ENCODE results near the gene SLC25A23. TPM values are rescaled to one million over a fixed set of nuclear protein-coding genes. Genes with fewer than 3 reads are reported as not detected.
A peak's percentile ranks its signal among the peaks of the same experiment; 100 is the strongest.

Gene SLC25A23
- total RNA-seq, 1 donor from 2014 or later = 21.0 TPM

DNA sequence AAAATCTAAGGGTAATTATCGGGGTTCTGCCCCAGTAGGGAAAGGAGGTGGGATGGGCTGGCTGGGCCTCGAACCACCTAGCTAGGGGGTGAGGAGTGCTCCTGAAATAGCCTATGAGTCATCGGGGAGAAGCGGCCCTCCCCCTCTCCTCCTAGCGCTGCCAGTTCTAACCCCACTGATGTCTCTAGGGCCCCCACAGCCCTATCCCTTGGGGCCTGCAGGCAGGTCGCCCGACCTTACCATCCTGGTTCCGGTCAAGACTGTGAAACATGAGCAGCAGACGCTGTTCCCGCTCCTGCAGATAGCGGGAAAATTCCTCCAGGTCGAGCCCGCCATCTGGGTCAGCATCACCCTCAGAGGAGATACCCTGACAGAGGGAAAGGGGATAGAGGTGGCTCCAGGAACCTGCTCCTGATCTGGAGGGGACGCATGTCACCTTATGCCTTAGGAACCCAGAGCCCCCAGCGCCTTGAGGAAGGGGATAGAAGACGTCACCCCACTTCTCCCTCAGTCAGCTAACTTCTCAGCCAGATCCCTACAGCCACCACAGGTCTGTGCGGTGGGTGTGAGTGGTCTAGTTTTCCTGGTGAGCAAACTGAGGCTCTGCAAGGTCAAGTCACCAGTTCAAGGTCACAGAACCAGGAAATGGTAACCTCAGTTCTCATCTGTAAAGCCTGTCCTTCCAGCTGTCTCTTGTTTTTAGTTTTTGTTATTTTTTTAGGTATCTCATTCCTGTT, 1.5 kb downstream of the SLC25A23 start:
- Mint-ChIP-seq H3K36me3 (ENCODE audit: low read depth) (peaks cover 40% of the 10 kb centered on the region), H3K27me3 (no peaks in the 10 kb centered on the region), H3K9me3 (peaks cover 11% of the 10 kb centered on the region), H3K4me1 (peaks cover 13% of the 10 kb centered on the region), H3K4me3 (peak overlapping the region; percentile 93), H3K27ac (peak overlapping the region; percentile 84)
- DNase-seq = no peak
- intact Hi-C loops (cut with micrococcal nuclease) = no loop called here

DNA sequence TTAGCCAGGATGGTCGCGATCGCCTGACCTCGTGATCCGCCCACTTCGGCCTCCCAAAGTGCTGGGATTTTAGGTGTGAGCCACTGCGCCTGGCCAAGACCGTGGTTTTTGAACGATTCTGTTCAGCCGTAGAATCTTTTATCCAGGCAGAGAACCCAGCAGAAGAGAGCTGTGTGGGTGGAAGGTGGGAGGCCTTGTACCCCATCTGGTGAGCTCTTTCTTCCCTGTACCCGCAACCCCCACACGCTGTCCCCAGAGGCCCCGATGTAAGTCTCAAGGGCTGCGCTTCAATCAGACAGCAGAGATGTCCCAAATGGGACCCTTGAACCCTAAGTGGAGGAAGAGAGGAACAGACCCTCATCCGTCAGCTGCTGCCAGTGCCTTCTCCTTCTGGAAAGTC, 3.7 kb downstream of the SLC25A23 start:
- no peaks in the 10 kb centered on the region for H3K27me3 Mint-ChIP-seq
- H3K4me3 Mint-ChIP-seq = no peak overlapping the region
- DNase-seq = no peak
- peaks cover 13% of the 10 kb centered on the region for H3K4me1 Mint-ChIP-seq
- intact Hi-C loops (cut with micrococcal nuclease) = no loop called here
- H3K27ac Mint-ChIP-seq = no peak overlapping the region
- H3K36me3 Mint-ChIP-seq (ENCODE audit: low read depth) = peaks cover 52% of the 10 kb centered on the region
- H3K9me3 Mint-ChIP-seq = peaks cover 11% of the 10 kb centered on the region

DNA sequence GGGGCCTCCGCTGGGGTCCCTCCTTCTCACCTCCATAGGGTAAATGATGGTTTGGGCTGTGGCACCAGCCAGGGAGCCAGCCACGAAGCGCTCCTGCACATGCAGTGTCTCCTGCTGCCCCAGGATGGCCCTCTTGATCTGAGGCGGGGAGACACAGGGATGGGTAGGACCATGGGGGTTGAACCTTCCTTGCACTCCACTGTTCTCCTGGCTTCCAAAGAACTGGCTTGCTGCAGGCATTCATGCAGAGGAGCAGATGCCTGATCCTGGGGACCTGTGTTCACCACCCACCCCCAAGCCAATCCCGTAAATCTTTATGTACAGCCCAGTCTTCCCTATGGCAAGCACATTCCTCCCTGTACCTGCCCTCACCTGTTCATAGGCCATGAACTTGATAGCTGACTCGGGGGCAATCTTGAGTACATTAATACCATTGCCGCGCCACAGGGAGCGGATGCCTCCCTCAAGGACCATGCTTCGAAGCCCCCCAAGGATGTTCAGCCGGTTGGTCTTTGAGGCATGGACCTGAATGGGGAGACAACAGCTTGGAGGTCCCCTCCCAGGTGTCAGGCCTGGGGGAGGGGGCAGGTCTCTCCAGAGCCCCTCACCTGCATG, 5.5 kb downstream of the SLC25A23 start:
- peaks cover 13% of the 10 kb centered on the region for H3K4me1 Mint-ChIP-seq
- H3K27me3 Mint-ChIP-seq = no peaks in the 10 kb centered on the region
- peaks cover 11% of the 10 kb centered on the region for H3K9me3 Mint-ChIP-seq
- DNase-seq = no peak
- intact Hi-C loops (cut with micrococcal nuclease) = no loop called here
- peaks cover 55% of the 10 kb centered on the region for H3K36me3 Mint-ChIP-seq (ENCODE audit: low read depth)
- H3K4me3 Mint-ChIP-seq = no peak overlapping the region
- H3K27ac Mint-ChIP-seq = no peak overlapping the region

DNA sequence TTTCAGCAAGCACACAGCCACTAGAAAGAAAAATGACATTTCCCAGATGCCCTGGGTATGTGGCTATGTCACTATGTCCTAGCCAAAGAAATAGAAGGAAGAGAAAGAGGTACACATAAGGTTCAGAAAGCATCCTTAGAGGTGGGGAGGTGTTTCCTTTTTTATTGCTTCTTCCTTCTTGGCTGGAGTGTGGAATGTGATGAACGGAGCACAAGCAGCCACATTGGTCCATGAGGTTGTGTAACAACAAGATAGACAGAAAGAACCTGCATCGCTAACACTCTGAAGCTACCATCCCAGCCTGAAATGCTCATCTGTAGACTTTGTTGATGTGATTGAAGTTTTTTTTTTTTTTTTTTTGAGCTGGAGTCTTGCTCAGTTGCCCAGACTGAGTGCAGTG, 6.7 kb downstream of the SLC25A23 start:
- peaks cover 2% of the 10 kb centered on the region for H3K4me1 Mint-ChIP-seq
- H3K9me3 Mint-ChIP-seq = peaks cover 11% of the 10 kb centered on the region
- intact Hi-C loops (cut with micrococcal nuclease) = no loop called here
- peaks cover 55% of the 10 kb centered on the region for H3K36me3 Mint-ChIP-seq (ENCODE audit: low read depth)
- no peak overlapping the region for H3K27ac Mint-ChIP-seq
- H3K27me3 Mint-ChIP-seq = no peaks in the 10 kb centered on the region
- H3K4me3 Mint-ChIP-seq = no peak overlapping the region
- DNase-seq = no peak

DNA sequence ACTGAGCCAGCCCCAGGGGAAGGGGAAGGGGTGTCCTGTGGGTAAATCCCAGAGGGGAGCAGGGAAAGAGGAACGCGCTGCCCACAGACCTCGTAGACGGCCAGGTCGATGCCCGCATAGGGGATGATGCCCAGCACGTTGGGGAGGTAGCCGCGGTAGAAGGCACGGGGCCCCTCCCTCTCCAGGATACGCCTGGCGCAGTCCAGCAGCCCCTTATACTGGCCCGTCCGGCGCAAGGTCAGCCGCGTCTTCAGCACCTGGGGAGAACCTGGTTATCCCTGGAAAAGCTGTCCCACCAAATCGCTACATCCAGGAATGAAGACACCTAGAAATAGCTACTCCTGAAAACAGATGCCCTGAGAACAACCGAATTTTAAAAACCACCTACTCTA, 7.4 kb downstream of the SLC25A23 start:
- H3K9me3 Mint-ChIP-seq = peaks cover 11% of the 10 kb centered on the region
- DNase-seq = no peak
- H3K4me1 Mint-ChIP-seq = peaks cover 2% of the 10 kb centered on the region
- H3K36me3 Mint-ChIP-seq (ENCODE audit: low read depth) = peaks cover 50% of the 10 kb centered on the region
- H3K4me3 Mint-ChIP-seq = no peak overlapping the region
- no peak overlapping the region for H3K27ac Mint-ChIP-seq
- intact Hi-C loops (cut with micrococcal nuclease) = no loop called here
- H3K27me3 Mint-ChIP-seq = no peaks in the 10 kb centered on the region

DNA sequence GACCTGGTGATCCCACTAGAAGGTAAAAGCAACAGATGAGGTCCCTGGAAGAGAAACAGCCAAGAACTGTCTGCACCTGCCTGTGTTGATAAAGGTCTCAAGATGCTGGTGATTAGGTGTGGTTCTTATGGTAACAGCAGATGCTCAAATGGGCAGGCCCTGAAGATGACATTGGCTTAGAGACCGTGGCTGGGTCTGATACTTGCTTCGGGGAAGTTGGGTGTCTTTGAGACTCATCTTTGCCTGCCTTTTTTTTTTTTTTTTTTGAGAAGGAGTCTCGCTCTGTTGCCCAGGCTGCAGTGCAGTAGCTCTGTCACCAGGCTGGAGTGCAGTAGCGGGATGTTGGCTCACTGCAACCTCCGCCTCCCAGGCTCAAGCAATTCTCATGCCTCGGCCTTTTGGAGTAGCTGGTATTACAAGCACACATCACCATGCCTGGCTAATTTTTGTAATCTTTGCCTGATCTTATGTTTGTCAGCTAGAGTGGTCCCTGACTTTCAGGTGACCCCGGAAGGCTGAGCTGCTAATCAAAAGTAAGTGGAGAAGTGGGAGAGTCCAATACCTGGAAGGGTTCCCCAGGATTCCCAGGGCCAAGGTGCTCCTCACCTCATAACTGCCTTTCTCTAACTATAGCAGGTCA, 7.9 kb downstream of the SLC25A23 start:
- Mint-ChIP-seq H3K4me3 (no peak overlapping the region), H3K27me3 (no peaks in the 10 kb centered on the region), H3K27ac (no peak overlapping the region), H3K9me3 (peaks cover 11% of the 10 kb centered on the region), H3K36me3 (ENCODE audit: low read depth) (peaks cover 48% of the 10 kb centered on the region), H3K4me1 (peaks cover 2% of the 10 kb centered on the region)
- intact Hi-C loops (cut with micrococcal nuclease) = no loop called here
- DNase-seq = no peak

DNA sequence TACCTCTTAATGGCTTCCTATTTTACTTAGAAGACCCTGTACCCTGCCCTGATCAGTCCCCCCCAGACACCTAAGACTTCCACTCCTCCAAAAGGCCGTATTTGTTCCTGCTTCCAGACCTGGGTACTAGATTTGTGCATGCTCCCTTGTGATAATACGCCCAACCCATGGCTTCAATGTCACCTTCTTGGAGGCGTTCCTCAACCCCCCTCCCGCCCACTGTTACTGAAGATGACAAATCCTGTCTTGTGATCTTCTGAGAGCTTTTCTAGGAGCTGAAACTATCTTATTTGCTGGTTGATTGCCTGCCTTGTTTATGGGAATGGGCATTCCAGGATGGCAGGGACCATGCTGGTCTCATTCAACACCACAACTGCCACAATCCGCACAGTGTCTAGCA, 9.4 kb downstream of the SLC25A23 start:
- H3K4me1 Mint-ChIP-seq = peaks cover 2% of the 10 kb centered on the region
- peaks cover 36% of the 10 kb centered on the region for H3K36me3 Mint-ChIP-seq (ENCODE audit: low read depth)
- no peak overlapping the region for H3K4me3 Mint-ChIP-seq
- intact Hi-C loops (cut with micrococcal nuclease) = no loop called here
- DNase-seq = no peak
- peaks cover 8% of the 10 kb centered on the region for H3K9me3 Mint-ChIP-seq
- H3K27ac Mint-ChIP-seq = no peak overlapping the region
- H3K27me3 Mint-ChIP-seq = no peaks in the 10 kb centered on the region

DNA sequence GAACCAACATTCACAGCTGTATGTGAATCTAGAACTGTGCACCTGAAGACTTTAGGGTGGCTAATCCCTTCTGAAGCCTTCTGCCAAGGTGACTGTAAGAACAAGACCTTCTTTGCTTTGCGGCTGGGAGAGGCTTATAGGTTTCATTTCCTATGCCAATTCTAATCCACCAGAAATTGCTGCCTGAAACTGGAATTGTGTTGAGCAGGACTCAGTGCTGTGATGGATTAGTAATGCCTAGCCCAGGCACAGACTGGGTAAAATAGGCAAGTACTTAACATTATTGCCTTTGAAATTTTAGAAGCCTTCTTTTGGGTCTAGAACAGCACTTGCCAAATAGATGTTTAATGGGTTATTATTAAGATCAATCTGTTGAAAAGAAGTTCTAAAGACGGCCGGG, 11.5 kb downstream of the SLC25A23 start:
- H3K9me3 Mint-ChIP-seq = no peaks in the 10 kb centered on the region
- no peak overlapping the region for H3K27ac Mint-ChIP-seq
- H3K4me3 Mint-ChIP-seq = no peak overlapping the region
- intact Hi-C loops (cut with micrococcal nuclease) = no loop called here
- no peak for DNase-seq
- H3K27me3 Mint-ChIP-seq = no peaks in the 10 kb centered on the region
- peaks cover 16% of the 10 kb centered on the region for H3K36me3 Mint-ChIP-seq (ENCODE audit: low read depth)
- peaks cover 2% of the 10 kb centered on the region for H3K4me1 Mint-ChIP-seq

DNA sequence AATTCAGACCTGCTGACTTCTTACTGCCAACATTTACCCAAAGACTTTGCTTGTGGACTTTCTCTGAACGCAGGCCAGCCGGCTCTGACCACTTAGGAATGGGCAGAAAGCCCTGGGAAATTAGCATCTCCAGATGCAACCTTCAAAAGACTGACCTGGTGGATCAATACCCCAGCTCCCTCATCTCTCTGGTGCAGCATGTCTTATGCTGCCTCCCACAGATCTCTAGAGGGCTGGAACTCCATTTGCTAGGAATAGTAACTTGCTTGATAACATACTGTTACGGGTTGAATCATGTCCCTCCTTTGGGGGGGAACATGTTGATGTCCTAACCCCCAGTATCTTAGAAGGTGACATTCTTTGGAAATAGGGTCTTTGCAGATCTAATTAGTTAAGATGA, 13.1 kb downstream of the SLC25A23 start:
- H3K27me3 Mint-ChIP-seq = no peaks in the 10 kb centered on the region
- H3K36me3 Mint-ChIP-seq (ENCODE audit: low read depth) = peaks cover 6% of the 10 kb centered on the region
- H3K9me3 Mint-ChIP-seq = no peaks in the 10 kb centered on the region
- no peak overlapping the region for H3K27ac Mint-ChIP-seq
- peaks cover 2% of the 10 kb centered on the region for H3K4me1 Mint-ChIP-seq
- intact Hi-C loops (cut with micrococcal nuclease) = no loop called here
- no peak for DNase-seq
- H3K4me3 Mint-ChIP-seq = no peak overlapping the region

DNA sequence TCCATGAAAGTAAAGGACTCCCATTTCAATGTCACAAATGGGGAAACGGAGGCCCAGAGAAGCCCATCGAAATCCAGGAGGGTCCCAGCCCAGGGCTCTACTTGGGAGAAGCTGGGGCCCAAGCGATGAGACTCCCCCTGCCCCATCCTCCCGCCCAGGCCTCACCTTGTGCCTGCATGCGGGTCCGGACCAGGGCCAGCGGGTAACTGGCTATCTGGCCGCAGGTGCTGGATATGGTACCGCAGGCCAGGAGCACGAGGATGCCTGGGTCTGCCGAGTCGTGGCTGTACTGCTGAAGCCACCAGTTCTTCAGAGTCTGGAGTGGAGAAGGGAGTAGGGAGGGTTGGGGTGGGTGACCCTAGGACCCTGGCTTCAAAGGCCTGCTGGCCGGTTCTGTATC, 15.6 kb downstream of the SLC25A23 start:
- no peak overlapping the region for H3K27ac Mint-ChIP-seq
- H3K27me3 Mint-ChIP-seq = no peaks in the 10 kb centered on the region
- DNase-seq = no peak
- H3K9me3 Mint-ChIP-seq = no peaks in the 10 kb centered on the region
- H3K4me3 Mint-ChIP-seq = no peak overlapping the region
- no peaks in the 10 kb centered on the region for H3K4me1 Mint-ChIP-seq
- peaks cover 3% of the 10 kb centered on the region for H3K36me3 Mint-ChIP-seq (ENCODE audit: low read depth)
- intact Hi-C loops (cut with micrococcal nuclease) = no loop called here

DNA sequence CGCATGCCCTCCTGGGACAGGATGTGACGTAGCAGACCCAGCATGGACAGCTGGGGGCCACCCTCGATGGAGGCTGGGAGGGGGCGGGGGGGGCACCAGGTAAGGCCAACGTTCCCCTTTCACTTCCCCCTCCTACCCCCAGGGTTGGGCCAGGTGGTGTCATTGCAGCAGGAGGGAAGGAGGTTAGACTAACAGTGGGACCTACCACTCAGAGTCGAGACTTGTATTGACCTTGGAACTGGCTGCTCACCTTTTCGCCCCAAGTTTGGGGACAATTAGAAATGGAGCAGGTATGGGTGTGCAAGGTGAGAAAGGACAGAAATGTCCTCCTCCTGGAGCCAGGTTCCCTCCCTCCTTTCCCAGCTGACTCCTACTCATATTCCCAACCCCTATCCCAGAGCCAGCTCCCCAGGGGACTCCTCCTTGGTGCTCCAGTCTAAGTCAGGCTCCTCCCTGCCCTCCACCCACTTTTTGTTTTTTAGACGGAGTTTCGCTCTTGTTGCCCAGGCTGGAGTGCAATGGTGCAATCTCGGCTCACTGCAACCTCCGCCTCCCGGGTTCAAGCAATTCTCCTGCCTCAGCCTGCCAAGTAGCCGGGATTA, 17.4 kb downstream of the SLC25A23 start:
- Mint-ChIP-seq H3K4me1 (no peaks in the 10 kb centered on the region), H3K27me3 (no peaks in the 10 kb centered on the region), H3K4me3 (no peak overlapping the region), H3K36me3 (ENCODE audit: low read depth) (peaks cover 3% of the 10 kb centered on the region), H3K27ac (no peak overlapping the region), H3K9me3 (no peaks in the 10 kb centered on the region)
- intact Hi-C loops (cut with micrococcal nuclease) = no loop called here
- DNase-seq = no peak

DNA sequence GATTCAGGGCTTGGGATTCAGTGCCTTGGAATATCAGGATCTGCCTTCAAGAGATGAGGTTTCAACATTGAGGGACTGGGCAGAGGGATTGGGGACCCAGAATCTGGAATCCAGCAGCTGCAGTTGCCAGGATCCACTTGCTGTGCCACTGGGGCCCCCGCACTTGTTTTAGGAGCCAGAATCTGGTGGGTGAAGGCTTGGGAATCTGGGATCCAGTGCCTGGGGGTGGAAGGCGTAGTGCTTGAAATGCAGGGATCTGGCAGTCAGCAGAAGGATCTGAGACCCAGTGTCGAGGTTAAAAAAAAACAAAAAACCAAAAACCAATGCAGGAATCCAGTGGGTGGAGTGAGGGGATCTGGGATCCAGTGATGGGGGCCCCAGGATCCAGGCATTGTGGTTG, 18.7 kb downstream of the SLC25A23 start:
- Mint-ChIP-seq H3K27ac (no peak overlapping the region), H3K4me1 (peaks cover 2% of the 10 kb centered on the region), H3K9me3 (no peaks in the 10 kb centered on the region)

DNA sequence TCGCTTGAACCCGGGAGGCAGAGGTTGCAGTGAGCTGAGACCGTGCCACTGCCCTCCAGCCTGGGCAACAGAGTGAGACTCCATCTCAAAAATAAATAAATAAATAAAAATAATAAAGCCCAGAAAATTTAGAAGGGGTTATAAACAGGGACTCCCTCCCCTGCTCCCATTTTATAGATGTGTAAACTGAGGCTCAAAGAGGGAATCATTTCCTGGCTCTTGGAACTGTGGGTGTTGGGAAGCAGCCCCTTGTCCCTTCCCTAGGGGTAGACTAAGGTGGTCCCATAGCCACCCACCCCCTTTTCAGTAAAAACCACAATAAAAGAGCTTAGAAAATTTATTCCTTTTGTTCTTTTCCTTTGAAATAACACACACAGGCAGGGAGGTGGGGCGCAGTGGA, 19.8 kb downstream of the SLC25A23 start:
- Mint-ChIP-seq H3K36me3 (ENCODE audit: low read depth) (peaks cover 1% of the 10 kb centered on the region), H3K27ac (no peak overlapping the region), H3K4me3 (no peak overlapping the region), H3K9me3 (no peaks in the 10 kb centered on the region), H3K4me1 (peaks cover 2% of the 10 kb centered on the region), H3K27me3 (no peaks in the 10 kb centered on the region)
- intact Hi-C loops (cut with micrococcal nuclease) = no loop called here
- no peak for DNase-seq

More for the DNA sequence above, 18.7 kb downstream of the SLC25A23 start:
- intact Hi-C loops (cut with micrococcal nuclease) = no loop called here
- H3K36me3 Mint-ChIP-seq (ENCODE audit: low read depth) = peaks cover 1% of the 10 kb centered on the region
- DNase-seq = no peak
- no peak overlapping the region for H3K4me3 Mint-ChIP-seq
- H3K27me3 Mint-ChIP-seq = no peaks in the 10 kb centered on the region

DNA sequence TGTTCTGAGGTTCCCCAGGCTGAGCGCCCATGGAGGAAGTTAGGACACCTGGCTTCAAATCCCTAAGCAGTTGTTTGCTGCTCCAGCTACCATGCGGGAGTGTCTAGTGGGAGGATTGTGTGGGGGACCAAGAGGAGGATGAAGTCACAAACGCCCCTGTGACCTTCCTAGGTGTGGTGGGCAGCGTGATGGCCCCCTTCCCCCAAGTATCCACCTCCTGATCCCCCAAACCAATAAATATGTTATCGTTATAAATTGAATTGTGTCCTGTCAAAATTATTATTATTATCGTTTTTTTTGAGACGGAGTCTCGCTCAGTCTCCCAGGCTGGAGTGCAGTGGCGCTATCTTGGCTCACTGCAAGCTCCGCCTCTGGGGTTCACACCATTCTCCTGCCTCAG, 25.9 kb downstream of the SLC25A23 start, which contains the start of gene SLC25A41:
TSS of gene SLC25A41 (minus strand) at position 101 of the 400 bp plus-strand sequence. CDS start at position 31, 70 bp downstream.
- H3K27ac Mint-ChIP-seq = no peak within 1 kb of the TSS
- intact Hi-C loops (cut with micrococcal nuclease) = no loop called here
- H3K9me3 Mint-ChIP-seq = no peaks in the 10 kb centered on the region
- H3K36me3 Mint-ChIP-seq (ENCODE audit: low read depth) = no peaks in the 10 kb centered on the region
- H3K4me1 Mint-ChIP-seq = peaks cover 2% of the 10 kb centered on the region
- no peaks in the 10 kb centered on the region for H3K27me3 Mint-ChIP-seq
- H3K4me3 Mint-ChIP-seq = no peak within 1 kb of the TSS
- no peak for DNase-seq
